ENCODE results near the gene SLC39A11. TPM values are rescaled to one million over a fixed set of nuclear protein-coding genes. Genes with fewer than 3 reads are reported as not detected.

Gene SLC39A11
- total RNA-seq, 1 experiment from 2014 or later: 56.1 TPM

DNA sequence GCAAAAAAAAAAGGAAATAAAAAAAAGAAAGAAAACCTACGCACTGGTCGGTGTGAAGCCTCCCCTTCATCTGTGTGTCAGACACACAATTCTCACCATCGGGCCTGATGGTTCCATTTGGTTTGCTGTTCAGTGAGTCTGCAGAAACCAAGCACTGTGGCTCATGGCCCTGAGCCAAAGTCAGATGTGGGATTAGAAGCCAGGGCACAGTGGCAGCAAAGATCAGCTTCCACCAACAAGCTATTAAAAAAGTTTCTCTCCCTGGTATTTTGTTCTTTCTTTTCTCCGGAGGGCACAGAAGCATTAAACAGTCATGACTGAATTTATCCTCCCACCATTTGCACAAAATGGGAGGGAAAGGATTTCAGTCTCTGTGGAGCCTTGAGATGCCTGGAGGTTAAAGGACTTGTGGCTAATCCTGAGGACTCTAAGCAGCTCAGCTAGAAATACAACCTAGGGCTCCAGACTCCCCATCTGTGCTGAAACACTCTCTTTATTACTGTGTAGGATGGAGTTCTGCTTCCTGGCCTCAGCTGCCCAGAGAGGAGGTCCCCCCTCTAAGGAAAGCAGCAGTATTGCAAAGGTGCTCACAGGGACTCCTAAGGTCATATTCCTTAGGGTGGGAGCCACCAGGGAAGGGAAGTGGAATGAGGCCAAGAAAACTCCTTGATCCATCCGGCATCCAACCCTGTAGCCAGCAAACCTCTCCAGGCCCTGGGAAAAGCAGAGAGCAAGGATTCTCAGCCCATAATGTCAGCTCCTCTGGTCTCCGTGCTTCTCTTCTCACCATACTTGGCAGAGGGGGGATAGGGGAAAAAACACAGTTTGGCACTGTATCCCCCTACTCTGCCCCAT lies 28.2 kb downstream of the SLC39A11 start:
- Histone ChIP-seq H3K4me3 (ENCODE audit: low read depth in 2 of 2, low read length in 2 of 2) (no peak overlapping the region), H3K36me3 (ENCODE audit: control insufficient read depth, insufficient read depth, low read length) (no peaks in the 10 kb centered on the region), H3K4me1 (ENCODE audit: control insufficient read depth, insufficient read depth, low read length) (peaks cover 12% of the 10 kb centered on the region), H3K27me3 (ENCODE audit: control insufficient read depth, insufficient read depth, low read length) (no peaks in the 10 kb centered on the region), H3K27ac (ENCODE audit: low read length) (no peak overlapping the region), H3K9me3 (ENCODE audit: control insufficient read depth, insufficient read depth, low read depth, low read length) (no peaks in the 10 kb centered on the region)
- ATAC-seq (peak; percentile 48; the same call in 1 of the 2 replicates), DNase-seq (ENCODE audit: low read depth, low spot score) (no peak)
- ChIA-PET POLR2A (no interaction called here), CTCF (no interaction called here)
- no peak for TF ChIP-seq SIN3A (IDR thresholded peaks at IDR 0.05; ENCODE audit: borderline replicate concordance, insufficient read depth, low read depth, low read length)
- TF ChIP-seq, protein P1, sequence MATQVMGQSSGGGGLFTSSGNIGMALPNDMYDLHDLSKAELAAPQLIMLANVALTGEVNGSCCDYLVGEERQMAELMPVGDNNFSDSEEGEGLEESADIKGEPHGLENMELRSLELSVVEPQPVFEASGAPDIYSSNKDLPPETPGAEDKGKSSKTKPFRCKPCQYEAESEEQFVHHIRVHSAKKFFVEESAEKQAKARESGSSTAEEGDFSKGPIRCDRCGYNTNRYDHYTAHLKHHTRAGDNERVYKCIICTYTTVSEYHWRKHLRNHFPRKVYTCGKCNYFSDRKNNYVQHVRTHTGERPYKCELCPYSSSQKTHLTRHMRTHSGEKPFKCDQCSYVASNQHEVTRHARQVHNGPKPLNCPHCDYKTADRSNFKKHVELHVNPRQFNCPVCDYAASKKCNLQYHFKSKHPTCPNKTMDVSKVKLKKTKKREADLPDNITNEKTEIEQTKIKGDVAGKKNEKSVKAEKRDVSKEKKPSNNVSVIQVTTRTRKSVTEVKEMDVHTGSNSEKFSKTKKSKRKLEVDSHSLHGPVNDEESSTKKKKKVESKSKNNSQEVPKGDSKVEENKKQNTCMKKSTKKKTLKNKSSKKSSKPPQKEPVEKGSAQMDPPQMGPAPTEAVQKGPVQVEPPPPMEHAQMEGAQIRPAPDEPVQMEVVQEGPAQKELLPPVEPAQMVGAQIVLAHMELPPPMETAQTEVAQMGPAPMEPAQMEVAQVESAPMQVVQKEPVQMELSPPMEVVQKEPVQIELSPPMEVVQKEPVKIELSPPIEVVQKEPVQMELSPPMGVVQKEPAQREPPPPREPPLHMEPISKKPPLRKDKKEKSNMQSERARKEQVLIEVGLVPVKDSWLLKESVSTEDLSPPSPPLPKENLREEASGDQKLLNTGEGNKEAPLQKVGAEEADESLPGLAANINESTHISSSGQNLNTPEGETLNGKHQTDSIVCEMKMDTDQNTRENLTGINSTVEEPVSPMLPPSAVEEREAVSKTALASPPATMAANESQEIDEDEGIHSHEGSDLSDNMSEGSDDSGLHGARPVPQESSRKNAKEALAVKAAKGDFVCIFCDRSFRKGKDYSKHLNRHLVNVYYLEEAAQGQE (IDR thresholded peaks at IDR 0.05; ENCODE audit: insufficient read depth in 1 of 2, low read depth in 2 of 2, low read length in 1 of 2): no peak
- no peak for TF ChIP-seq POLR2AphosphoS5 (IDR thresholded peaks at IDR 0.05; ENCODE audit: low read depth, low read length)
- TF ChIP-seq CTCF (IDR thresholded peaks at IDR 0.05): no peak
- TF ChIP-seq TCF7L2 (IDR thresholded peaks at IDR 0.05; ENCODE audit: low read depth, low read length): no peak
- in situ Hi-C loops (cut with HindIII; ENCODE audit: low pct_unique_long_range_greater_than_20kb, low sequenced_read_pairs) (no loop called here), intact Hi-C loops (cut with micrococcal nuclease; ENCODE audit: unreplicated experiment) (no loop called here)
- no TSS peak for BruUV-seq (replicated peaks)

- no peak for TF ChIP-seq TCF7L2 (IDR thresholded peaks at IDR 0.05; ENCODE audit: low read depth, low read length)
- TF ChIP-seq CTCF (IDR thresholded peaks at IDR 0.05): no peak
- TF ChIP-seq, protein P1 (IDR thresholded peaks at IDR 0.05; ENCODE audit: insufficient read depth in 1 of 2, low read depth in 2 of 2, low read length in 1 of 2): no peak
- TF ChIP-seq POLR2AphosphoS5 (IDR thresholded peaks at IDR 0.05; ENCODE audit: low read depth, low read length): no peak
- TF ChIP-seq SIN3A (IDR thresholded peaks at IDR 0.05; ENCODE audit: borderline replicate concordance, insufficient read depth, low read depth, low read length): no peak
- POLR2A ChIA-PET: no interaction called here
- H3K36me3 ChIP-seq (ENCODE audit: control insufficient read depth, insufficient read depth, low read length): no peaks in the 10 kb centered on the region
- H3K4me3 ChIP-seq (ENCODE audit: low read depth in 2 of 2, low read length in 2 of 2): no peak overlapping the region
- in situ Hi-C loops (cut with HindIII; ENCODE audit: low pct_unique_long_range_greater_than_20kb, low sequenced_read_pairs) (no loop called here), intact Hi-C loops (cut with micrococcal nuclease; ENCODE audit: unreplicated experiment) (no loop called here)
- ATAC-seq (no peak), DNase-seq (ENCODE audit: low read depth, low spot score) (no peak)
- H3K27me3 ChIP-seq (ENCODE audit: control insufficient read depth, insufficient read depth, low read length): no peaks in the 10 kb centered on the region
- peaks cover 12% of the 10 kb centered on the region for H3K4me1 ChIP-seq (ENCODE audit: control insufficient read depth, insufficient read depth, low read length)
- no peak overlapping the region for H3K27ac ChIP-seq (ENCODE audit: low read length)
- CTCF ChIA-PET: no interaction called here
- no TSS peak for BruUV-seq (replicated peaks)
- H3K9me3 ChIP-seq (ENCODE audit: control insufficient read depth, insufficient read depth, low read depth, low read length): no peaks in the 10 kb centered on the region
These were observed 29.8 kb downstream of the SLC39A11 start for GRCh38 chr17:73062726-73063125.

Measured in Panc1 (cell line).